OCI-LY3 (cell line): ENCODE data around the gene DPEP2.

Experiments used
- CTCF ChIP-seq: fragments of 200-600, 300-600 bp; sonication (generic); IDR thresholded peaks from 2 replicates; pipeline ENCODE4 v1.5.1; 2014; ENCODE audit warnings: antibody characterized with exemption, low read length, low read depth
- EZH2phosphoT487 ChIP-seq: fragments of 200-600 bp; shearing (Covaris generic); IDR thresholded peaks from 2 replicates; pipeline ENCODE4 v1.6.1; 2018; ENCODE audit warnings: antibody characterized with exemption, mixed run types, low read depth

- TF ChIP-seq CTCF = no peak
- no peak for TF ChIP-seq EZH2phosphoT487
Measured at GRCh38 chr16:67966549-67967182, 32.6 kb downstream of the DPEP2 start.
